Measurements from ENCODE around the gene VPS13D. TPM values are rescaled to one million over a fixed set of nuclear protein-coding genes. Genes with fewer than 3 reads are reported as not detected.
A peak's percentile ranks its signal among the peaks of the same experiment; 100 is the strongest.

VPS13D gene
- polyA plus RNA-seq, 3 donors: 3.6 to 20.2 (median 5.1) TPM

GRCh38 chr1:12407962-12408454 lies 178.2 kb downstream of the VPS13D start:
- no peaks in the 10 kb centered on the region for H4K20me1 ChIP-seq (ENCODE audit: insufficient read depth, low read length)
- no peak for DNase-seq
- H3K27me3 Mint-ChIP-seq (ENCODE audit: low read depth in 3 of 3): no peaks in the 10 kb centered on the region
- H3K4me1 Mint-ChIP-seq: peaks cover 30% of the 10 kb centered on the region
- peaks cover 0 to 8% of the 10 kb centered on the region in 2 donors for H3K9me3 ChIP-seq (replicated peaks in 1 of 2; ENCODE audit: control insufficient read depth in 1 of 2, insufficient read depth in 1 of 2, low read length in 2 of 2)
- no peaks in the 10 kb centered on the region for H3K79me2 ChIP-seq (ENCODE audit: insufficient read depth, low read length)
- H3K4me1 ChIP-seq (ENCODE audit: control insufficient read depth in 1 of 2, insufficient read depth in 2 of 2, low read length in 2 of 2): peaks cover 24 to 32% of the 10 kb centered on the region in 2 donors
- H3K4me2 ChIP-seq (replicated peaks; ENCODE audit: extremely low read depth, low read length, poor library complexity, severe bottlenecking): no peak overlapping the region
- no peak overlapping the region for H3K4me3 Mint-ChIP-seq
- H3K27ac Mint-ChIP-seq: peak overlapping the region in 1 of 7 donors; percentile 35
- H3K36me3 ChIP-seq (replicated peaks in 1 of 2; ENCODE audit: control insufficient read depth in 1 of 2, insufficient read depth in 2 of 2, low read length in 2 of 2): peaks cover 30 to 62% of the 10 kb centered on the region in 2 donors
- intact Hi-C loops (cut with micrococcal nuclease): no loop called here
- peaks cover 5 to 12% (median 7%) of the 10 kb centered on the region in 7 donors for H3K9me3 Mint-ChIP-seq
- H3K27ac ChIP-seq (ENCODE audit: low read depth in 1 of 2, low read length in 2 of 2): no peak overlapping the region
- H3K4me3 ChIP-seq (replicated peaks in 1 of 3; ENCODE audit: low read depth in 2 of 3, low read length in 3 of 3): no peak overlapping the region
- TF ChIP-seq CTCF (IDR thresholded peaks at IDR 0.05): no peak
- WGBS (ENCODE audit: insufficient coverage): no CpG with 5 or more reads among the region's 5 CpGs
- H3K36me3 Mint-ChIP-seq: peaks cover 62 to 66% of the 10 kb centered on the region in 2 donors
- no peak overlapping the region for H3K9ac ChIP-seq (ENCODE audit: insufficient read depth, low read length, poor library complexity, severe bottlenecking)
- H3K27me3 ChIP-seq (ENCODE audit: control insufficient read depth in 2 of 2, insufficient read depth in 2 of 2, low read length in 2 of 2): no peaks in the 10 kb centered on the region
- no peak overlapping the region for H2AFZ ChIP-seq (ENCODE audit: insufficient read depth, low read depth, low read length, poor library complexity, severe bottlenecking)

- Histone ChIP-seq H3K4me2 (replicated peaks; ENCODE audit: extremely low read depth, low read length, poor library complexity, severe bottlenecking) (no peak overlapping the region), H4K20me1 (ENCODE audit: insufficient read depth, low read length) (no peaks in the 10 kb centered on the region), H3K36me3 (replicated peaks in 1 of 2; ENCODE audit: control insufficient read depth in 1 of 2, insufficient read depth in 2 of 2, low read length in 2 of 2) (peaks cover 25 to 61% of the 10 kb centered on the region in 2 donors), H3K27ac (ENCODE audit: low read depth in 1 of 2, low read length in 2 of 2) (no peak overlapping the region), H3K4me1 (ENCODE audit: control insufficient read depth in 1 of 2, insufficient read depth in 2 of 2, low read length in 2 of 2) (peaks cover 24 to 32% of the 10 kb centered on the region in 2 donors), H3K9me3 (replicated peaks in 1 of 2; ENCODE audit: control insufficient read depth in 1 of 2, insufficient read depth in 1 of 2, low read length in 2 of 2) (peaks cover 0 to 8% of the 10 kb centered on the region in 2 donors), H3K79me2 (ENCODE audit: insufficient read depth, low read length) (no peaks in the 10 kb centered on the region), H3K4me3 (replicated peaks in 1 of 3; ENCODE audit: low read depth in 2 of 3, low read length in 3 of 3) (no peak overlapping the region), H3K9ac (ENCODE audit: insufficient read depth, low read length, poor library complexity, severe bottlenecking) (no peak overlapping the region), H3K27me3 (ENCODE audit: control insufficient read depth in 2 of 2, insufficient read depth in 2 of 2, low read length in 2 of 2) (no peaks in the 10 kb centered on the region), H2AFZ (ENCODE audit: insufficient read depth, low read depth, low read length, poor library complexity, severe bottlenecking) (no peak overlapping the region)
- Mint-ChIP-seq H3K27ac (peak overlapping the region in 3 of 7 donors; percentile 17 to 70 (median 69)), H3K36me3 (peaks cover 60 to 62% of the 10 kb centered on the region in 2 donors), H3K4me1 (peaks cover 30% of the 10 kb centered on the region), H3K9me3 (peaks cover 5 to 12% (median 7%) of the 10 kb centered on the region in 7 donors), H3K27me3 (ENCODE audit: low read depth in 3 of 3) (no peaks in the 10 kb centered on the region), H3K4me3 (no peak overlapping the region)
- WGBS (ENCODE audit: insufficient coverage): 0% methylated on average over 1 of the region's 1 CpG
- DNase-seq: no peak
- no peak for TF ChIP-seq CTCF (IDR thresholded peaks at IDR 0.05)
- intact Hi-C loops (cut with micrococcal nuclease): no loop called here
These were observed 178.8 kb downstream of the VPS13D start for GRCh38 chr1:12408662-12409061.

All from CD14-positive monocyte (primary cell).